ACC112 (cell line): ENCODE data around the gene TECR.
A peak's percentile ranks its signal among the peaks of the same experiment; 100 is the strongest.

Experiments used
- H2AFZ ChIP-seq: fragments of 200-600 bp; sonication (generic); one replicate; pipeline ENCODE4 v1.6.0; 2017; ENCODE audit warnings: antibody characterized with exemption, low read length; ENCODE audit not compliant: unreplicated experiment
- H3K27ac ChIP-seq: fragments of 200-600 bp; sonication (generic); 2 replicates; pipeline ENCODE4 v1.5.1; 2014; ENCODE audit warnings: low read depth, mild to moderate bottlenecking, antibody characterized with exemption, low read length, moderate library complexity
- H3K27me3 ChIP-seq: fragments of 200-600 bp; sonication (generic); 2 replicates; pipeline ENCODE4 v1.6.1; 2014; ENCODE audit warnings: mild to moderate bottlenecking, antibody characterized with exemption, low read length, moderate library complexity, mixed read lengths; ENCODE audit not compliant: insufficient read depth
- H3K36me3 ChIP-seq: fragments of 200-600 bp; sonication (generic); 2 replicates; pipeline ENCODE4 v1.6.1; 2016; ENCODE audit warnings: mild to moderate bottlenecking, antibody characterized with exemption, low read length, moderate library complexity, mixed read lengths; ENCODE audit not compliant: insufficient read depth
- H3K4me1 ChIP-seq: fragments of 200-600 bp; sonication (generic); one replicate; pipeline ENCODE4 v1.6.1; 2016; ENCODE audit warnings: low read length, mixed read lengths; ENCODE audit not compliant: insufficient read depth, unreplicated experiment, control insufficient read depth
- H3K4me3 ChIP-seq: fragments of 200-600 bp; sonication (generic); 2 replicates; pipeline ENCODE4 v1.5.1; 2014; ENCODE audit warnings: mild to moderate bottlenecking, low read depth, low read length
- H3K79me2 ChIP-seq: fragments of 200-600 bp; sonication (generic); one replicate; pipeline ENCODE4 v1.6.0; 2016; ENCODE audit warnings: low read length; ENCODE audit not compliant: control insufficient read depth, unreplicated experiment, insufficient read depth

The TECR gene

DNA sequence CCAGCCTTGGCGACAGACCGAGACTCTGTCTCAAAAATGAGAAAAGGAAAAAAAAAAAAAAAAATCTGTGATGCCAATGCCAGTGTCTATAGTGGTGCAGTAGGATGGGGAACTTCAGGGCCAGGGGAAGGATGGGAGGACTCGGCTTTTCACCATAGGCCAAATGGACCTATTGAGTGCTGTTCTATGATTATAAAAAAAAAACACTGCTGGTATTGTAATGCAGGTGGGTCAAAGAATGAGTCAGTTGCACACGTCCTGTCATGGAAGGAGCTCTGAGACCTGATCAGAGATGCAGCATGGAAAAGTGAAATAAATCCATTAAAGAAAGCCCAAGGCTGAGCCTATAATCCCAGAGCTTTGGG is 18.2 kb upstream of the TECR start:
- Histone ChIP-seq H3K27me3 (no peaks in the 10 kb centered on the region), H3K4me3 (no peak overlapping the region; the same call in 1 of the 2 replicates), H3K4me1 (peaks cover 36% of the 10 kb centered on the region), H3K36me3 (peaks cover 19% of the 10 kb centered on the region), H2AFZ (no peak overlapping the region), H3K79me2 (peaks cover 15% of the 10 kb centered on the region), H3K27ac (peak overlapping the region; percentile 86)

DNA sequence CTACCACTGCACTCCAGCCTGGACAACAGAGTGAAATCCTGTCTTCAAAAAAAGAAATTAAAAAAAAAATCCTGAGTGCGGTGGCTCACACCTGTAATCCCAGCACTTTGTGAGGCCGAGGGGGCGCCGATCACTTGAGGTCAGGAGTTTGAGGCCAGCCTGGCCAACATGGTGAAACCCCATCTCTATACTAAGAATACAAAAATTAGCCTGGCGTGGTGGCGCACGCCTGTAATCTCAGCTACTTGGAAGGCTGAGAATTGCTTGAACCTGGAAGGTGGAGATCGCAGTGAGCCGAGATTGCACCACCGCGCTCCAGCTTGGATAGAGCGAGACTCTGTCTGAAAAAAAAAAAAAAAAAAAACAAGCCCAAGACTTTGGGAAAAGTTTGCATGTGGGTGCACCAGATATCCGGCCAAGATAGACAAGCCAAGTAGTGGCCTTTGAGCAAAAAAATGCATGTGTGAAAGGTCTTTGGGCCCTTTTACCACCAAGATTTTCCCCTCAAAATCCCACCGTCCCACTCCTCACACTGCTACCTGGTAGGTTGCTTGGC is 16.9 kb upstream of the TECR start:
- no peak overlapping the region for H3K4me3 ChIP-seq
- no peak overlapping the region for H3K27ac ChIP-seq
- no peaks in the 10 kb centered on the region for H3K27me3 ChIP-seq
- peaks cover 34% of the 10 kb centered on the region for H3K4me1 ChIP-seq
- H3K79me2 ChIP-seq = peaks cover 28% of the 10 kb centered on the region
- H2AFZ ChIP-seq = no peak overlapping the region
- H3K36me3 ChIP-seq = peaks cover 21% of the 10 kb centered on the region

DNA sequence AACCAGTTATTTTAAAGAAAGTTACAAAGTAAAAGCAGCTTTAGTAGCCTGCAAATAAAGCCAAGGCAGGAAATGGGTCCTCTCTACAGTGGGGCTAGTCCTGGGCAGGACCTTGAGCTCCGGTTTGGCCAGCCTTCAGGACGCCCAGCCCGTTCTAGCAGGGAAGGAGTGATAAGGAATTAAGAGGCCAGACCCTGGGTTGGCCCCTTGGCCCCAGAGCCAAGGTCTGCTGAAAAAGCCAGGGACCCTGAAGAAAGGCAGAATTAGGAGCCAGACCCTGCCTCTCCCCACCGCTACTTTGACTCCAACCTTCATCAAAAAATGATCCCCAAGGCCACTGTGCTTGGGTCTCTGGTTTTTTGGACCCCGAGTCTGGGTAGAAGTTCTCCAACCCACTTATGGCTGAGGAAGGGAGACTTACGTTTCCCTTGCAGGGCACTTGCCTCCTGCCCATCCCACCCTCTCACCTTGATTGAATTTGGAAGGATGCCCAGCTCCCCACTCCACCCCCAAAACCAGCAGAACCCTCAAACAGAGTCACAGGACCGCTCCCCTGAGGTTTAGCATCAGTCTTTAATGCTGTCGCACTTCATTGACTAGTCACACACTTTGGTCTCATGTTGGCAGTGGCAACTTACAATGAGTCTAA is 15.1 kb upstream of the TECR start:
- H2AFZ ChIP-seq = no peak overlapping the region
- H3K36me3 ChIP-seq = peaks cover 21% of the 10 kb centered on the region
- no peak overlapping the region for H3K27ac ChIP-seq
- no peak overlapping the region; the same call in 1 of the 2 replicates for H3K4me3 ChIP-seq
- H3K27me3 ChIP-seq = no peaks in the 10 kb centered on the region
- H3K79me2 ChIP-seq = peaks cover 34% of the 10 kb centered on the region
- H3K4me1 ChIP-seq = peaks cover 30% of the 10 kb centered on the region

DNA sequence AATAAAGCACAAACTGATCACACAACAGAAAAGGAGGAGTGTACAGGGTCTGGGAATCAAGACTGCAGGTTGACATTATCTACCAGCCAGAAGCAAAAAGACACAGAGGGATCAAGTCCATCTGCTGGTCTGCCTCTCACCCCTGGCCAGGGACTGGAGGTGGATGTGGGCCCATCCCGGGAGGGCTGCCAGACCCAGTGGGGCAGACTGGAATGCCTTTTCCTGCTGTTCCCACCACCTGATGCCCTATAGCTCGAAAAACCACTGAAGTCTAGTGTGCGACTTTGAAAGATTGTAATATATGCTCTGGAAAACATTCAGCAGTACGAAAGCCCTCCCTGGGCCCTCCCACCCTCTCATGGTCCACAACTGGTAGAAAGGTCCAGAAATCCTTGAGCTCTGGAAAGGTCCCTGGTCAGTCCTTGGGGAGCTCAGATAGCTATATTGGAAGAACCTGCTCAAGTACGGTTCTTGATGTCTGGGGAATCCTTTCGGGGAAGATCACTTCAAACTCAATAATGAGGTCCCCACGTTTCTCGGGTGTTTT is 13.8 kb upstream of the TECR start:
- Histone ChIP-seq H2AFZ (no peak overlapping the region), H3K27me3 (no peaks in the 10 kb centered on the region), H3K4me3 (peak overlapping the region; percentile 99), H3K27ac (no peak overlapping the region), H3K4me1 (peaks cover 32% of the 10 kb centered on the region), H3K36me3 (peaks cover 21% of the 10 kb centered on the region), H3K79me2 (peaks cover 34% of the 10 kb centered on the region)

DNA sequence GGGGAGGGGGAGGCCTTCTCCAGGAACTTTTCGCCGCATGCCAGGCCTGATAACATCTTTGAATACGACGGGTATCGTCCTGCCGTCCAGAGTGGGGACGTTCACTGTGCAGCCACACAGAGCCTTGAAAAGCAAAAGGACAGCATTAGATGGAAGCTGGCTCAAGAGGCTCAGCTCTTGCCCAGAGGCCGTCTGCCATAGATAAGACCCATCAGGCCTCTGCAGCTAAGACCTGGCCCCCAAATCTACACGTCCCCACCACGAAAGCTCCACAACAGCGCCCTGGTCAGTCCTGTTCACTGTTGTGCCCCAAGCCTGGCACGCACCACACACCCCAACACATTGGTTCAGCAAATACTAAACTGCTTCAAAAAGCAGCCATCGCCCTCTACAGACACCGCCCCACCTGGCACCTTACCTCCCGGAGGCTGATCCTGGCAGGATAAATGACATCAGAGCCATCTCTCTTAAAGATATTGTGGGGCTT is 13.3 kb upstream of the TECR start:
- Histone ChIP-seq H3K27me3 (no peaks in the 10 kb centered on the region), H3K36me3 (peaks cover 21% of the 10 kb centered on the region), H3K79me2 (peaks cover 34% of the 10 kb centered on the region), H3K4me3 (peak overlapping the region; percentile 99), H3K27ac (no peak overlapping the region), H3K4me1 (peaks cover 32% of the 10 kb centered on the region), H2AFZ (no peak overlapping the region)

DNA sequence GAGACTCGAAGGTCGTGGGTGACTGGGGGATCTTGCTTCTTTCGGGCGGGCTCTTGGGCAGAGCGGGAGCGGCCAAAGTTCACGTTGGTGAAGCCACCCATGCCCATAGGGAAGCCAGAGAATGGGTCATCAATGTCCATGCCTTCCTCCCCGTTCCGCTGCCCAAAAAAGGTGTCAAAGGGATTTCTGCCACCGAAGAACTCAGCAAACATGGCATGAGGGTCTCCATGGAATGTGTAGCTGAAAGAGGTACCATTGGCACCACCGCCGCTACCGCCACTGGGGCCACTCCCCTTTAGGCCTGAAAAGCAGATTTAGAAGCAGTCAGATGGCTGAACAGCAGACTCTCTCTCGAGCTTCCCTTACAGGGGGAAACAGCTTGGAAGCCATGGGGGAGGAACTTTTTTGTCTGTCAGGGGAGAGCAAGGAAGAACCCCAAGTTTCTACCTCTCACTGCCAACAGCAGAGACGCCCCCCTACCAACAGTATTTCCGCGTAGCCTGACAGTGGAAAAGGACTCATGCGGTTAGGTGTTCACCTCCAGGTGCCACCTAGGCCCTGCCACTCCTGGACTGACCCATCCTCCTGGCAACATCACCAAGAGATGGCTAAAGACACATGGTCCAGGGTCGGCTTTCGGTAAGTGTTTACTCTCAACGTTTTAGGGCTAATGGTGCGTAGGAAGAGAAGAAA is 12.5 kb upstream of the TECR start:
- H3K36me3 ChIP-seq = peaks cover 21% of the 10 kb centered on the region
- H3K27me3 ChIP-seq = no peaks in the 10 kb centered on the region
- peak overlapping the region; percentile 99 for H3K4me3 ChIP-seq
- H3K79me2 ChIP-seq = peaks cover 34% of the 10 kb centered on the region
- H3K4me1 ChIP-seq = peaks cover 29% of the 10 kb centered on the region
- H2AFZ ChIP-seq = no peak overlapping the region
- peak overlapping the region; percentile 91 for H3K27ac ChIP-seq

DNA sequence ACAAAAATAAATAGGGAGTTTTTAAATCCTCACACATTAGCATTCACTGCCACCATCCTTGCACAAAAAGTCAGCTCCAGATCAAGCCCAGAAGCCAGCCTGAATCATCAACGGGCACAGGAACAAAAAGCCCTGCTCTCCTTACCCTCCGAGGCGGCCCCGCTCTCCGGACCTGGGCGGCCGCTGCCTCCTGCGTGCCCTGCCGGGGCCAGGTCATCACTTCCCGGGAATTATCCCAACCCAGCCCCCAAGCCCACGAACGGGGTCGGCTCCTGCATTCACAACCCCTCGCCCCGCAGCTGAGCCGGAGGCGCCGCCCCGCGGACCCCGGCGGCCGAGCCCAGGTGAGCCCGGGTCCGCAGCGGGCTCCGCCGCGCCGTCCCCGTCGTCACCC is 12.0 kb upstream of the TECR start:
- peak overlapping the region; percentile 99 for H3K4me3 ChIP-seq
- H3K4me1 ChIP-seq = peaks cover 29% of the 10 kb centered on the region
- H3K79me2 ChIP-seq = peaks cover 34% of the 10 kb centered on the region
- no peaks in the 10 kb centered on the region for H3K27me3 ChIP-seq
- no peak overlapping the region for H2AFZ ChIP-seq
- peak overlapping the region; percentile 91 for H3K27ac ChIP-seq
- peaks cover 21% of the 10 kb centered on the region for H3K36me3 ChIP-seq

DNA sequence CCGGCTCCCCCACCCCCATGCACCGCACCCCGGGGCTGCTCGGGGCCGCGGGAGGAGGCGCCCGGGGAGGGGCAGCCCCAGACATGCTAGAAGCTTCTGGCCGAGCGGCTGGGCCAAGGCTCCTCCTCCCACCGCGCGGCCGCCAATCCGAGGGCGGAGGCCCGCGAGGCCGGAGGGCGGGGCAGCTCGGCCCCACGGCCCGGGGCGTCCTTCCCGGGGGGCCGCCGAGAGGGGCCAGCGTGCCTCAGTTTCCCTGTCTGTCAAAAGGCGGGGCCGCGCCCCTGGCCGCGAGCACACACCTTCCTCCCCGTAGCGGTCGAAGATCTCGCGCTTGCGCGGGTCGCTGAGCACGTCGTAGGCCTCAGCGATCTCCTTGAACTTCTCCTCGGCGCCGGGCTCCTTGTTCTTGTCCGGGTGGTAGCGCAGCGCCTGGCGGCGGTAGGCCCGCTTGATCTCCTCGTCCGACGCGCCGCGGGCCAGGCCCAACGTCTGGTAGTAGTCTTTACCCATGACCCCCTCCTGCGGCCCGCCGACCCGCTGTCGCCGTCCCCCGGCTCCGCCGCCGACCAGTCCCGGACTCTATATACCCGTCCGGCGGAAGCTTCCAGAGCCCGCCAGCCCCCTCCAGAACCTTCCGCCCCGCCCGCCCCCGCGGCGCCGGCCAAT is 11.4 kb upstream of the TECR start, which contains the start of gene DNAJB1:
DNAJB1 (minus strand) TSS at position 558 of the 666 bp plus-strand sequence; CDS start at position 510, 48 bp downstream.
- peak within 1 kb of the TSS; percentile 68 for H2AFZ ChIP-seq
- H3K4me3 ChIP-seq = peak within 1 kb of the TSS; percentile 99
- peaks cover 29% of the 10 kb centered on the region for H3K4me1 ChIP-seq
- H3K27me3 ChIP-seq = no peaks in the 10 kb centered on the region
- H3K36me3 ChIP-seq = peaks cover 21% of the 10 kb centered on the region
- peaks cover 34% of the 10 kb centered on the region for H3K79me2 ChIP-seq
- peak within 1 kb of the TSS; percentile 91 for H3K27ac ChIP-seq

DNA sequence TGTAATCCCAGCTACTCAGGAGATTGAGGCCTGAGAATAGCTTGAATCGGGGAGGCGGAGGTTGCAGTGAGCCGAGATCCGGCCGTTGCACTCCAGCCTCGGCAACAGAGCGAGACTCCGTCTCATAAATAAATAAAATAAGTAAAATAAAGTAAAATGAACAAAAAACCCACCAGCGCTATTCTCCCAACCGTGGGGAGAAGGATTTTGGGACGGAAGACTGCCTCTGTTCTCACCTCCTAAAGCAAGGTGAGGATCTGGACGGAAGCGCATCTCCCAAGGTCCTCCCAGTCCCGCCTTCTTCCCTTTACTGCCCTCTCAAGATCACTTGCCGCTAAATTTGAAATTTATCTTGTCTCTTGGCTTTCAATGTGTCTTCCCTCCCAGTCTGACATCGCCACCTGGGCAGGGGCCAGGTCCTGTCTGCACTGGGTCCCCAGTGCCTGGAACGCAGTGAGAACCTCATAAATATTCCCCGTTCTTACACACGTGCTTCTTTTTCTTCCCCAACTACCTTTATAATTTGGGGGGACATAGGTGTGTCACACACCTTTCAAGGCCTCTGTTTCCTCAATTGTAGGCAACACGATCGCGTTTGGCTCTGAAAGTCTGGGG is 10.0 kb upstream of the TECR start:
- H3K4me3 ChIP-seq = no peak overlapping the region
- H3K4me1 ChIP-seq = peaks cover 29% of the 10 kb centered on the region
- no peaks in the 10 kb centered on the region for H3K27me3 ChIP-seq
- no peak overlapping the region for H2AFZ ChIP-seq
- peaks cover 20% of the 10 kb centered on the region for H3K36me3 ChIP-seq
- peak overlapping the region; percentile 64 for H3K27ac ChIP-seq
- peaks cover 34% of the 10 kb centered on the region for H3K79me2 ChIP-seq

DNA sequence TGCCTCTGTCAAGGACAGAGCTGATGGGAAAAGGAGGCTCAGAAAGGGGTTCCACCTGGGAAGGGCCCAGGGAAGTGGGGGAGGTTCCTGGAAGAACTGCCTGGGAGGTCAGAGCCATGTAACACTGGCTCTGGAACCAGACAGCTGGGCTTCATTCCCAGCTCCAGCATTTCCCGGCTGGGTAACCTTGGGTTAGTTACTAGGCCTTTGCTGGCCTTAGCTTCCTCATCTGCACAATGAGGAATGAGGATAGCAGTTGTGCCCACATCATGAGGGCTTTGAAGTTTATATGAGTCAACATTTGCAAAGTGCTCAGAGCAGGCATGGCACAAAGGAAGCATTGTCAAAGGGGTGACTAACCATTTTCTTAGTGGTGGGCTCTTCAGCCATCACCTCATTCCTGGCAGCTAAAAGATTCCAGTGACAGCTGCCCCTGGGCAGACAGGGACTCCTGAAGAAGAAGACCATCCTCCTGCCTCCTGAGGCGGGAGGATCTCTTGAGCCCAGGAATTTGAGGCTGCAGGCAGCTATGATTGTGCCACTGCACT is 9.5 kb upstream of the TECR start:
- Histone ChIP-seq H3K79me2 (peaks cover 30% of the 10 kb centered on the region), H2AFZ (no peak overlapping the region), H3K4me1 (peaks cover 28% of the 10 kb centered on the region), H3K4me3 (no peak overlapping the region), H3K27me3 (no peaks in the 10 kb centered on the region), H3K27ac (peak overlapping the region; percentile 64), H3K36me3 (peaks cover 15% of the 10 kb centered on the region)
